Uterus (tissue), 2 donors: Measurements from ENCODE around the gene EXTL2.

Source experiments
- POLR2A ChIP-seq, 2 donors: fragments of 450-650 bp; IDR thresholded peaks; one replicate each; pipeline ENCODE4 v1.6.1; 2016; ENCODE audit warnings: antibody characterized with exemption in 2 of 2, mild to moderate bottlenecking in 1 of 2, moderate library complexity in 1 of 2
- TF ChIP-seq, protein P1 (sequence below), 4 experiments: fragments of 200-600 bp in 2 of 4; fragments of 450-650 bp in 2 of 4; sonication (generic) in 2 of 4; IDR thresholded peaks; one replicate each; pipeline ENCODE4 v1.5.1; 2016 to 2019; ENCODE audit warnings: antibody characterized with exemption in 4 of 4, mild to moderate bottlenecking in 2 of 4, moderate library complexity in 1 of 4

DNA sequence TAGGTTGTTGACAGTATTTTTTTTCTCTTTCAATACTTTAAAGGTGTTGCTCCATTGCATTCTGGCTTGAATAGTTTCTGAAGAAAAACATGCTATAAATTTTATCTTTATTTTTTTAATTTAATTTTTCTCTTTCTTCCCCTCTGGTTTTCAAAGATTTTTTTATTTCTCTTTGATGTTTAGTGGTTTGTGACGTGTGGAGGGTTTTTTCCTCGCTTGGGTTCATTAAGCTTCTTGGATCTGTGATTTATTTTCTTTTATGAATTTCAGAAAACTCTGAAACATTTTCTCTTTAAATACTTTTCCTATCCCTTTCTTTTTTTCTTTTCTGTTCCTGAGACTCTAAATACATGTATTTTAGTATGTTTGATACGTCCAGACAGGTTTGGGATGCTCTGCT, 10.5 kb upstream of the EXTL2 start:
- TF ChIP-seq, protein P1, sequence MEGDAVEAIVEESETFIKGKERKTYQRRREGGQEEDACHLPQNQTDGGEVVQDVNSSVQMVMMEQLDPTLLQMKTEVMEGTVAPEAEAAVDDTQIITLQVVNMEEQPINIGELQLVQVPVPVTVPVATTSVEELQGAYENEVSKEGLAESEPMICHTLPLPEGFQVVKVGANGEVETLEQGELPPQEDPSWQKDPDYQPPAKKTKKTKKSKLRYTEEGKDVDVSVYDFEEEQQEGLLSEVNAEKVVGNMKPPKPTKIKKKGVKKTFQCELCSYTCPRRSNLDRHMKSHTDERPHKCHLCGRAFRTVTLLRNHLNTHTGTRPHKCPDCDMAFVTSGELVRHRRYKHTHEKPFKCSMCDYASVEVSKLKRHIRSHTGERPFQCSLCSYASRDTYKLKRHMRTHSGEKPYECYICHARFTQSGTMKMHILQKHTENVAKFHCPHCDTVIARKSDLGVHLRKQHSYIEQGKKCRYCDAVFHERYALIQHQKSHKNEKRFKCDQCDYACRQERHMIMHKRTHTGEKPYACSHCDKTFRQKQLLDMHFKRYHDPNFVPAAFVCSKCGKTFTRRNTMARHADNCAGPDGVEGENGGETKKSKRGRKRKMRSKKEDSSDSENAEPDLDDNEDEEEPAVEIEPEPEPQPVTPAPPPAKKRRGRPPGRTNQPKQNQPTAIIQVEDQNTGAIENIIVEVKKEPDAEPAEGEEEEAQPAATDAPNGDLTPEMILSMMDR (IDR thresholded peaks at IDR 0.05): no peak
- no peak for TF ChIP-seq POLR2A (IDR thresholded peaks at IDR 0.05)
